Naive thymus-derived CD4-positive, alpha-beta T cell (primary cell): ENCODE results near the gene ATP6V0D1. TPM values are rescaled to one million over a fixed set of nuclear protein-coding genes. Genes with fewer than 3 reads are reported as not detected.
A peak's percentile ranks its signal among the peaks of the same experiment; 100 is the strongest.

Experiments
- ATAC-seq: fragments of 150-1000 bp; cut with Tn5 transposase; 2 replicates; pipeline ENCODE4 v1.10.0; 2021; ENCODE audit warnings: mild to moderate bottlenecking, moderate library complexity
- CTCF ChIA-PET: fragments of 350-600 bp; sonication (Branson Sonifier 250); formaldehyde crosslinking; loops from one replicate; lab custom pipeline; 2021; ENCODE audit warnings: antibody characterized with exemption; lab: Charles Lee
- POLR2A ChIA-PET: fragments of 350-600 bp; sonication (Branson Sonifier 250); formaldehyde crosslinking; loops from one replicate; lab custom pipeline; 2021; ENCODE audit warnings: antibody characterized with exemption, inconsistent platforms; lab: Charles Lee
- DNase-seq, 9 donors: peaks; one replicate each; pipeline versions ENCODE4 v3.0.0 to v3.0.0-alpha.2; 2020 to 2022; ENCODE audit warnings: mixed read lengths in 1 of 9
- H3K27ac ChIP-seq: one replicate; pipeline ENCODE4 v1.7.0; 2013; ENCODE audit warnings: mild to moderate bottlenecking, low read depth, low read length, moderate library complexity
- H3K27me3 ChIP-seq, 2 donors: one replicate each; pipeline ENCODE4 v1.7.0; 2013; ENCODE audit warnings: low read length in 2 of 2, mild to moderate bottlenecking in 2 of 2, moderate library complexity in 2 of 2; ENCODE audit not compliant: control insufficient read depth in 2 of 2, insufficient read depth in 2 of 2
- H3K36me3 ChIP-seq, 3 experiments: 1 replicate in 2 of 3; 2 replicates in 1 of 3; pipeline ENCODE4 v1.7.0; 2013; ENCODE audit warnings: low read length in 3 of 3, mild to moderate bottlenecking in 3 of 3, moderate library complexity in 1 of 3; ENCODE audit not compliant: insufficient read depth in 3 of 3, control insufficient read depth in 2 of 3
- H3K4me1 ChIP-seq, 2 donors: one replicate each; pipeline ENCODE4 v1.7.0; 2013; ENCODE audit warnings: low read length in 2 of 2, mild to moderate bottlenecking in 2 of 2, moderate library complexity in 1 of 2; ENCODE audit not compliant: control insufficient read depth in 2 of 2, insufficient read depth in 2 of 2
- H3K4me3 ChIP-seq: 2 replicates; pipeline ENCODE4 v1.7.0; 2013; ENCODE audit warnings: mild to moderate bottlenecking, low read length
- H3K9me3 ChIP-seq, 3 experiments: 1 replicate in 2 of 3; 2 replicates in 1 of 3; pipeline ENCODE4 v1.7.0; 2013; ENCODE audit warnings: low read length in 3 of 3; ENCODE audit not compliant: control insufficient read depth in 2 of 3
- H3K27ac Mint-ChIP-seq, 9 donors: one replicate each; pipeline ENCODE4 v1.8.0; 2020 to 2022; ENCODE audit warnings: mixed read lengths in 9 of 9, mild to moderate bottlenecking in 8 of 9, moderate library complexity in 5 of 9, inconsistent platforms in 2 of 9
- H3K27me3 Mint-ChIP-seq, 5 donors: one replicate each; pipeline ENCODE4 v1.8.0; 2021 to 2022; ENCODE audit warnings: mixed read lengths in 5 of 5, mild to moderate bottlenecking in 1 of 5
- H3K36me3 Mint-ChIP-seq, 5 donors: one replicate each; pipeline ENCODE4 v1.8.0; 2020 to 2022; ENCODE audit warnings: mixed read lengths in 5 of 5, mild to moderate bottlenecking in 3 of 5, inconsistent platforms in 1 of 5
- H3K4me1 Mint-ChIP-seq, 7 donors: one replicate each; pipeline ENCODE4 v1.8.0; 2020 to 2022; ENCODE audit warnings: mixed read lengths in 7 of 7, mild to moderate bottlenecking in 3 of 7, inconsistent platforms in 1 of 7
- H3K4me3 Mint-ChIP-seq, 10 donors: one replicate each; pipeline ENCODE4 v1.8.0; 2020 to 2022; ENCODE audit warnings: mild to moderate bottlenecking in 10 of 10, mixed read lengths in 10 of 10, moderate library complexity in 6 of 10, inconsistent platforms in 2 of 10
- H3K9me3 Mint-ChIP-seq, 11 donors: one replicate each; pipeline ENCODE4 v1.8.0; 2020 to 2022; ENCODE audit warnings: mixed read lengths in 11 of 11, mild to moderate bottlenecking in 4 of 11, inconsistent platforms in 1 of 11, moderate library complexity in 1 of 11
- intact Hi-C, 2 donors: fragments of 100-400 bp; cut with micrococcal nuclease; formaldehyde crosslinking; loops; one replicate each; pipeline ENCODE4 v1.15.1; 2023
- polyA plus RNA-seq, 2 donors: library from polyadenylated mRNA; unstranded; fragments of 300-500 nt; fragmentation: Illumina TruSeq; gene quantifications; one replicate each; pipeline ENCODE4 v1.2.3, GENCODE V29; 2021
- total RNA-seq, 6 experiments: library from RNA in 5 of 6; stranded (reverse) in 5 of 6; gene quantifications; 1 replicate in 5 of 6; 2 replicates in 1 of 6; pipeline ENCODE4 v1.2.3 and lab custom pipeline; 2021 to 2026

The ATP6V0D1 gene
- total and polyA plus RNA-seq, 7 experiments from 2014 or later = 35.8 to 104 (median 58.2) TPM

GRCh38 chr16:67463059-67463458 is 17.9 kb downstream of the ATP6V0D1 start:
- Histone ChIP-seq H3K4me3 (no peak overlapping the region), H3K4me1 (peaks cover 0 to 10% of the 10 kb centered on the region in 2 donors), H3K9me3 (no peaks in the 10 kb centered on the region), H3K27ac (no peak overlapping the region), H3K36me3 (peaks cover 0 to 30% (median 0%) of the 10 kb centered on the region in 3 experiments), H3K27me3 (no peaks in the 10 kb centered on the region)
- H3K4me1 Mint-ChIP-seq = peaks cover 8 to 46% (median 27%) of the 10 kb centered on the region in 7 donors
- no peak for DNase-seq
- H3K27me3 Mint-ChIP-seq = no peaks in the 10 kb centered on the region
- no peak for ATAC-seq
- H3K9me3 Mint-ChIP-seq = no peaks in the 10 kb centered on the region
- H3K27ac Mint-ChIP-seq = no peak overlapping the region
- CTCF ChIA-PET = interaction anchor here (0.6 kb wide), 1 partner anchor 15 kb away, joined by 3 read pairs; no protein-coding TSS in a partner anchor
- no peak overlapping the region for H3K4me3 Mint-ChIP-seq
- intact Hi-C loops = loop anchor here (10.0 kb wide), 2 partner anchors 108 to 188 kb away; partner anchors contain the start of gene PLEKHG4 (in 1 of the 2)
- H3K36me3 Mint-ChIP-seq = peaks cover 0 to 6% (median 0%) of the 10 kb centered on the region in 5 donors
- POLR2A ChIA-PET = no interaction called here

DNA sequence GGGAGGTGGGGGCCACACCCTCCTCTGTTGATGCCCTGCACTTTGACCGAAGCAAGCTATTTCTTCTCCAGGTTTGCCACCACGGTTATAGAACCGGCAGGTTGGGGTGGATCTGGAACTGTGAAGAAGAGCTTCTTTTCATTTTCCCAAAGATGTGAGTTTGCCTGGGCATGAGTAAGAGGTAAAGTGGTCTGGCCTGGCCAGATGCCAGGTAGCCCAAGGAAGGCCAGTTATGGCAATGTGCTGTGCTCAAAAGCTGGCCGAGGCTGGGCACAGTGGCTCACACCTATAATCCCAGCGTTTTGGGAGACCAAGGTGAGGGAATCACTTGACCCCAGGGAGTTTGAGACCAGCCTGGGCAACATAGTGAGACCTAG is 18.7 kb downstream of the ATP6V0D1 start:
- H3K36me3 ChIP-seq = peaks cover 0 to 30% (median 0%) of the 10 kb centered on the region in 3 experiments
- Mint-ChIP-seq H3K4me1 (peaks cover 8 to 39% (median 22%) of the 10 kb centered on the region in 7 donors), H3K36me3 (peaks cover 0 to 6% (median 0%) of the 10 kb centered on the region in 5 donors), H3K27me3 (no peaks in the 10 kb centered on the region), H3K4me3 (no peak overlapping the region), H3K9me3 (no peaks in the 10 kb centered on the region), H3K27ac (no peak overlapping the region)
- H3K4me3 ChIP-seq = no peak overlapping the region
- H3K27me3 ChIP-seq = no peaks in the 10 kb centered on the region
- peaks cover 0 to 7% of the 10 kb centered on the region in 2 donors for H3K4me1 ChIP-seq
- H3K27ac ChIP-seq = no peak overlapping the region
- POLR2A ChIA-PET = no interaction called here
- DNase-seq (no peak), ATAC-seq (no peak)
- CTCF ChIA-PET = no interaction called here
- no peaks in the 10 kb centered on the region for H3K9me3 ChIP-seq
- intact Hi-C loops = loop anchor here (10.0 kb wide), 2 partner anchors 107 to 187 kb away; partner anchors contain the start of gene PLEKHG4 (in 1 of the 2)

DNA sequence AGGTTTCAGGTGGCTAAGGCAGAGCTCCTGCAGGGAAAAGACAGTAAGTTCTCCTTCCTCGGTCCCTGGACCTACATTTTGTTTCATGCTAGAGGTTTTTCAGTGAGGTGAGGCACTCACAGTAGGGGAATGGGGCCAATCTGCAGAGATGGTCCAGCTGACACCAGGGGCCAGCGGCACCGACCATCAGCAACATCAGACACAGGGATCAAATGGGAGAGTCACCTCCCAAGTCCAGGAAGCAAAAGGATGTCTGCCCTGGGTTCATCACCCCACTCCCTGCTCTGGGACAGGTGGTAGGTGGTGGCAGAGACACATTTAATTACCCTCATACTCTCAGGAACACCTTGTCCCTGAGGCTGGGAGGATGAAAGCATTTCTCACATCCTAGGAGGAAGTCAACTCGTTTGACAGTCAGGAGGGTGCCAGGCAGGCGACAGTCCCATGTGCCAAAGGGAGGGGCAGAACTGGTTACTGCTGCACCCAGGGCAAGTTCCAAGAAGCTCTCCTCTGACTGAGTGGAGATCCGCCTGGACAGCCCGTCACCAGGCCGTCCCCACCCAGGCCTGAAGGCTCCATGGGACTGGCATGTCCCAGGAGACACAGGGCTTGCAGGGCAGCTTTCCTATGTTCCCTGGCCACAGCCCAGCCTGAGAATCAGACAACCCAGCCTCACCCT is 19.2 kb downstream of the ATP6V0D1 start:
- H3K36me3 Mint-ChIP-seq = peaks cover 0 to 10% (median 0%) of the 10 kb centered on the region in 5 donors
- no peak overlapping the region for H3K27ac Mint-ChIP-seq
- no peaks in the 10 kb centered on the region for H3K9me3 ChIP-seq
- H3K9me3 Mint-ChIP-seq = no peaks in the 10 kb centered on the region
- intact Hi-C loops = loop anchor here (10.0 kb wide), 2 partner anchors 107 to 187 kb away; partner anchors contain the start of gene PLEKHG4 (in 1 of the 2)
- H3K36me3 ChIP-seq = peaks cover 0 to 30% (median 0%) of the 10 kb centered on the region in 3 experiments
- peaks cover 0 to 7% of the 10 kb centered on the region in 2 donors for H3K4me1 ChIP-seq
- H3K4me3 ChIP-seq = no peak overlapping the region
- no peak overlapping the region for H3K4me3 Mint-ChIP-seq
- DNase-seq = no peak
- ChIA-PET CTCF (interaction anchor here (1.6 kb wide), 1 partner anchor 34 kb away, joined by 4 read pairs; no protein-coding TSS in a partner anchor), POLR2A (no interaction called here)
- H3K4me1 Mint-ChIP-seq = peaks cover 12 to 39% (median 25%) of the 10 kb centered on the region in 7 donors
- no peak overlapping the region for H3K27ac ChIP-seq
- ATAC-seq = no peak
- no peaks in the 10 kb centered on the region for H3K27me3 ChIP-seq
- no peaks in the 10 kb centered on the region for H3K27me3 Mint-ChIP-seq

GRCh38 chr16:67460961-67461360 is 20.0 kb downstream of the ATP6V0D1 start:
- Histone ChIP-seq H3K36me3 (peaks cover 0 to 30% (median 0%) of the 10 kb centered on the region in 3 experiments), H3K27me3 (no peaks in the 10 kb centered on the region), H3K4me1 (peaks cover 0 to 6% of the 10 kb centered on the region in 2 donors), H3K9me3 (no peaks in the 10 kb centered on the region), H3K4me3 (no peak overlapping the region), H3K27ac (no peak overlapping the region)
- H3K27ac Mint-ChIP-seq = no peak overlapping the region
- no peaks in the 10 kb centered on the region for H3K9me3 Mint-ChIP-seq
- DNase-seq (no peak), ATAC-seq (no peak)
- POLR2A ChIA-PET = no interaction called here
- CTCF ChIA-PET = interaction anchor here (1.6 kb wide), 1 partner anchor 33 kb away, joined by 4 read pairs; no protein-coding TSS in a partner anchor
- no peaks in the 10 kb centered on the region for H3K27me3 Mint-ChIP-seq
- H3K4me1 Mint-ChIP-seq = peaks cover 17 to 40% (median 27%) of the 10 kb centered on the region in 7 donors
- no peak overlapping the region for H3K4me3 Mint-ChIP-seq
- intact Hi-C loops = loop anchor here (10.0 kb wide), 2 partner anchors 106 to 186 kb away; partner anchors contain the start of gene PLEKHG4 (in 1 of the 2)
- peaks cover 0 to 10% (median 0%) of the 10 kb centered on the region in 5 donors for H3K36me3 Mint-ChIP-seq

DNA sequence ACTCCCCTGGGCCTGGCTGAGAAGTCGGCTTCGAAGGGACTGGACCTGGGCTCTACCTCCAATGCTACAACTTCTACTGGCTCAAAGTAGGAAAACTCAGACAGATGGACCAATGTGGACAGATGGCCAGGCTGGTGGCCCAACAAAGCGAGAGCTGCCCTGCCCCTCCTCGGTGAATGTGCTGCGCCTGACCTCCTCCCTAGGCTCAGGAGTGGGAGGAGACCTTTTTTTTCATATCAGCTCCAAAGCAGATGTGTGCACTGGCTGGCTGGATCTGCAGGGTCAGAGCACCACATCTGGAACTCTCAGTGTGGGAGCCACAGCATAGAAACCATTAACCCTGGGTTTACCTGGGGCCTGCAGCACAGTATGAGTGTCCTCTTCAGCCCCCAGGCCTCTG is 20.8 kb downstream of the ATP6V0D1 start:
- no peaks in the 10 kb centered on the region for H3K9me3 ChIP-seq
- no peaks in the 10 kb centered on the region for H3K27me3 ChIP-seq
- ATAC-seq (no peak), DNase-seq (no peak)
- intact Hi-C loops = loop anchor here (10.0 kb wide), 2 partner anchors 105 to 185 kb away; partner anchors contain the start of gene PLEKHG4 (in 1 of the 2)
- Mint-ChIP-seq H3K36me3 (peaks cover 0 to 10% (median 0%) of the 10 kb centered on the region in 5 donors), H3K27me3 (no peaks in the 10 kb centered on the region), H3K4me3 (no peak overlapping the region), H3K9me3 (no peaks in the 10 kb centered on the region), H3K4me1 (peaks cover 13 to 38% (median 25%) of the 10 kb centered on the region in 7 donors), H3K27ac (peak overlapping the region in 2 of 9 donors; percentile 19 to 30)
- H3K4me1 ChIP-seq = no peaks in the 10 kb centered on the region
- H3K36me3 ChIP-seq = peaks cover 0 to 30% (median 0%) of the 10 kb centered on the region in 3 experiments
- H3K4me3 ChIP-seq = no peak overlapping the region
- ChIA-PET POLR2A (no interaction called here), CTCF (interaction anchor here (1.6 kb wide), 1 partner anchor 32 kb away, joined by 4 read pairs; no protein-coding TSS in a partner anchor)
- H3K27ac ChIP-seq = no peak overlapping the region

DNA sequence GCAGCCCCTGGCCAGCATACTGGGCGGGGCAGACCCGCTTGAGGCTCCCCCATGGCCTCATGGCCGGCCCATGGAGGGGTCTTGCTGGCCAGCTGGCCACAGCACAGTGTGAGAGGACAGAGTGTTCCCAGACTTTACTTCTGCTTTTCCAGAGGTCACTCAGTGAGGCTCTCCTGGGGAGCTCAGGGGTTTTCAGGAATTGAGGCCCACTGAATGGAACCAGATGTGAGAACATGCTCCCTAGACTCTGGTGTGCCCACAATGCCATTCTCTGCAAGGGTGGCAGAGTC is 21.2 kb downstream of the ATP6V0D1 start:
- H3K27ac ChIP-seq = no peak overlapping the region
- no peak overlapping the region for H3K4me3 ChIP-seq
- DNase-seq (no peak), ATAC-seq (no peak)
- Mint-ChIP-seq H3K4me3 (no peak overlapping the region), H3K36me3 (peaks cover 0 to 10% (median 0%) of the 10 kb centered on the region in 5 donors), H3K9me3 (no peaks in the 10 kb centered on the region), H3K27ac (peak overlapping the region in 1 of 9 donors; percentile 19), H3K4me1 (peaks cover 13 to 38% (median 25%) of the 10 kb centered on the region in 7 donors), H3K27me3 (no peaks in the 10 kb centered on the region)
- CTCF ChIA-PET = no interaction called here
- H3K4me1 ChIP-seq = no peaks in the 10 kb centered on the region
- POLR2A ChIA-PET = no interaction called here
- H3K36me3 ChIP-seq = peaks cover 0 to 30% (median 0%) of the 10 kb centered on the region in 3 experiments
- no peaks in the 10 kb centered on the region for H3K9me3 ChIP-seq
- intact Hi-C loops = loop anchor here (10.0 kb wide), 2 partner anchors 105 to 185 kb away; partner anchors contain the start of gene PLEKHG4 (in 1 of the 2)
- no peaks in the 10 kb centered on the region for H3K27me3 ChIP-seq
